Liver (tissue), 3 donors: ENCODE measurements around the gene DOP1B.

Experiments
- CTCF ChIP-seq: fragments of 150-350 bp; IDR thresholded peaks from 2 replicates; pipeline ENCODE4 v1.5.1; 2017; ENCODE audit warnings: improper control_type of control experiment, low read depth, low read length; ENCODE audit not compliant: missing input control
- EGR1 ChIP-seq, 2 donors: IDR thresholded peaks; 2 replicates each; pipeline ENCODE4 v1.6.1; 2016 to 2018; ENCODE audit warnings: antibody characterized with exemption in 2 of 2, low read depth in 2 of 2
- HNF4G ChIP-seq: IDR thresholded peaks from 2 replicates; pipeline ENCODE4 v1.6.1; 2016; ENCODE audit warnings: antibody characterized with exemption
- MAX ChIP-seq: IDR thresholded peaks from 2 replicates; pipeline ENCODE4 v1.6.1; 2016; ENCODE audit warnings: antibody characterized with exemption
- RAD21 ChIP-seq, 2 donors: IDR thresholded peaks; 2 replicates each; pipeline ENCODE4 v1.6.1; 2016; ENCODE audit warnings: antibody characterized with exemption in 2 of 2, mild to moderate bottlenecking in 2 of 2
- TAF1 ChIP-seq: conservative IDR thresholded peaks from 2 replicates; pipeline ENCODE4 v1.6.1; 2016; ENCODE audit warnings: antibody characterized with exemption, mild to moderate bottlenecking
- donor health status: healthy.
- donor health status: healthy.

GRCh38 chr21:36179145-36179544, 22.5 kb downstream of the DOP1B start:
- TF ChIP-seq RAD21 (IDR thresholded peaks at IDR 0.05), result no peak
- TF ChIP-seq MAX, result no peak
- no peak for TF ChIP-seq CTCF
- no peak for TF ChIP-seq HNF4G
- TF ChIP-seq EGR1 (IDR thresholded peaks at IDR 0.05; ENCODE audit: low read depth in 2 of 2), result no peak
- no peak for TF ChIP-seq TAF1
